PC-3 (cell line): Measurements from ENCODE around the gene NUMA1.

Experiments used
- CTCF ChIP-seq: fragments of 300-600 bp; sonication (generic); conservative IDR thresholded peaks from 2 replicates; pipeline ENCODE4 v1.5.1; 2017; ENCODE audit warnings: antibody characterized with exemption, low read depth, mild to moderate bottlenecking, low read length
- EZH2 ChIP-seq: fragments of 300-600 bp; sonication (generic); IDR thresholded peaks from one replicate; pipeline ENCODE4 v1.6.1; 2017; ENCODE audit warnings: antibody characterized with exemption, mild to moderate bottlenecking, low read length; ENCODE audit not compliant: unreplicated experiment
- EZH2phosphoT487 ChIP-seq: fragments of 300-600 bp; sonication (generic); IDR thresholded peaks from 2 replicates; pipeline ENCODE4 v1.6.1; 2018; ENCODE audit warnings: mild to moderate bottlenecking, antibody characterized with exemption, low read length, borderline replicate concordance

GRCh38 chr11:72080326-72081183 lies at the start of gene NUMA1, which contains the start of gene LRRC51:
- TF ChIP-seq CTCF (no peak), EZH2 (no peak), EZH2phosphoT487 (no peak)
